Measurements from ENCODE around the gene OR52L1. TPM values are rescaled to one million over a fixed set of nuclear protein-coding genes. Genes with fewer than 3 reads are reported as not detected.
A peak's percentile ranks its signal among the peaks of the same experiment; 100 is the strongest.

Gene OR52L1
- polyA plus RNA-seq (2013) = not detected in 2 replicates

DNA sequence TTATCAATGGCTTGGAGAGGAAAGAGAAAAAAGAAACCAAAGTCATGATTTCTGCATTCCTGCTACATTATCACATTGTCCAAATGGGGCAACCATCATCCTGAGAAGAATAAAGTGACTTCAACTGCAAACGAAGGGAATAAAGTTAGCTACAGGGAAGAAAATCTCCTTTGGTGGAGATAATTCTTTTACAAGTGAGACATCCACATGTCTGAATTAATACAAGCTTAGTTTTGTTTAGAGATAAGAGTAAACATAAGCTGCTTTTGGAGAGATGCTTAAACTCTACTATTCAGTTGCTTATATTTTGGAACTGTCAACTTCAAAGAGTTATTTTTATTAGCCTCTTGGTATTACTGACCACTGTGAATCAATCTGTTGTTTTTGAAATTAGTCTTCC, at the start of gene OR52L1:
TSS of gene OR52L1 (minus strand) at position 101 of the 400 bp plus-strand sequence. CDS start at position 46, 55 bp downstream.
- Histone ChIP-seq H3K9me3 (ENCODE audit: insufficient read depth, low read depth, low read length) (peaks cover 5% of the 10 kb centered on the region), H2AFZ (ENCODE audit: insufficient read depth, low read length, poor library complexity) (no peak within 1 kb of the TSS), H4K12ac (ENCODE audit: low read depth, low read length) (no peak within 1 kb of the TSS), H3K27ac (ENCODE audit: low read depth, low read length) (no peak within 1 kb of the TSS), H3K79me1 (ENCODE audit: low read length) (no peaks in the 10 kb centered on the region), H3K4me3 (ENCODE audit: low read depth, low read length) (no peak within 1 kb of the TSS), H3K79me2 (ENCODE audit: control insufficient read depth, insufficient read depth, low read length, poor library complexity) (no peaks in the 10 kb centered on the region), H2BK12ac (ENCODE audit: low read length) (no peak within 1 kb of the TSS), H2BK5ac (ENCODE audit: low read depth, low read length, poor library complexity) (no peak within 1 kb of the TSS), H2BK120ac (ENCODE audit: insufficient read depth, low read length, poor library complexity) (no peak within 1 kb of the TSS), H3K18ac (ENCODE audit: low read length) (no peak within 1 kb of the TSS), H4K8ac (ENCODE audit: low read depth, low read length) (no peak within 1 kb of the TSS), H3K4me2 (ENCODE audit: low read length) (no peak within 1 kb of the TSS), H3K9ac (ENCODE audit: low read length) (no peak within 1 kb of the TSS), H3K4ac (ENCODE audit: low read depth, low read length) (no peak within 1 kb of the TSS), H3K36me3 (ENCODE audit: control insufficient read depth in 1 of 2, insufficient read depth in 2 of 2, low read length in 2 of 2) (no peaks in the 10 kb centered on the region), H3K4me1 (ENCODE audit: control insufficient read depth in 1 of 2, insufficient read depth in 2 of 2, low read length in 2 of 2) (no peaks in the 10 kb centered on the region), H4K91ac (ENCODE audit: low read depth, low read length) (no peak within 1 kb of the TSS), H3K23ac (ENCODE audit: low read length) (no peak within 1 kb of the TSS), H3K14ac (ENCODE audit: low read length) (no peak within 1 kb of the TSS), H2AK5ac (ENCODE audit: low read length) (no peak within 1 kb of the TSS), H3K27me3 (ENCODE audit: insufficient read depth, low read length) (no peaks in the 10 kb centered on the region)
- WGBS (ENCODE audit: extremely low coverage, insufficient coverage, insufficient read length) = no CpG with 5 or more reads among the region's 1 CpG
- no peak for DNase-seq

DNA sequence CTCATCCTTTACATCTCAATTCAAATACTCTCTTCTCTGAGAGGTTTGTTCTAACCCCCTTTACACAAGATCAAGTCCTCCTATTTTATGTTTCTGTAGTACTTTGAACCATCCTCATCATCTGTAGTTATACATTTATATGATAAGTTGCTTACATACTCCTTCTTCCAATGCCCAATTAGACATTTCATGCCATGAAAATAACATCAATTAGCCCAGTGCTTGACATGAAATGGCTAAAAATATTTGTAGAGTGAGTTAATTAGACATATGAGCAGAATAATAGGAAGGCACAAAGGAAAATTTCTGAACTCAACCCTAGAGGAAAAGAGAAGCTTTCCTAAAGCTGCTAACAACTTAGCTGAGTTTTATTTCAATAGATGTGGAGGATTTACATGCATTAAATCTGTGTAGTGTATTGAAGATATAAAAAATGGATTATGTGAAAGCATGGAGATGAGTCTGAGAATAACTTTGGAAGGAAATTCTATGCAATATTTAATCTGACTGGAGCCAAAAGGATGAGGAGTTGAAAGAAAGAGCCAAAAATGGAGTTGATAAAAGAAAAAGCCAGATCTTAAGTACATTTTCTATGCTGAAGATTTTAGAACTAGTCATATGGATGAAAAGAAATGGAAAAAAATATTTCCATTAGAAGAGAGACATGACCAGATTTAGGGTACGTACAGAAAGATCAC, 44.1 kb upstream of the OR52L1 start, which contains the start of gene OR56A1:
TSS of gene OR56A1 (minus strand) at position 51 of the 698 bp plus-strand sequence. CDS start 3,066 bp downstream, outside the sequence.
- Histone ChIP-seq H3K9me3 (ENCODE audit: insufficient read depth, low read depth, low read length) (no peaks in the 10 kb centered on the region), H2BK5ac (ENCODE audit: low read depth, low read length, poor library complexity) (no peak within 1 kb of the TSS), H2BK12ac (ENCODE audit: low read length) (no peak within 1 kb of the TSS), H2BK120ac (ENCODE audit: insufficient read depth, low read length, poor library complexity) (no peak within 1 kb of the TSS), H4K12ac (ENCODE audit: low read depth, low read length) (no peak within 1 kb of the TSS), H3K4me3 (ENCODE audit: low read depth, low read length) (no peak within 1 kb of the TSS), H3K4me2 (ENCODE audit: low read length) (no peak within 1 kb of the TSS), H3K79me2 (ENCODE audit: control insufficient read depth, insufficient read depth, low read length, poor library complexity) (no peaks in the 10 kb centered on the region), H3K9ac (ENCODE audit: low read length) (no peak within 1 kb of the TSS), H2AFZ (ENCODE audit: insufficient read depth, low read length, poor library complexity) (no peak within 1 kb of the TSS), H3K18ac (ENCODE audit: low read length) (no peak within 1 kb of the TSS), H3K4me1 (ENCODE audit: control insufficient read depth in 1 of 2, insufficient read depth in 2 of 2, low read length in 2 of 2) (no peaks in the 10 kb centered on the region), H4K91ac (ENCODE audit: low read depth, low read length) (no peak within 1 kb of the TSS), H3K36me3 (ENCODE audit: control insufficient read depth in 1 of 2, insufficient read depth in 2 of 2, low read length in 2 of 2) (no peaks in the 10 kb centered on the region), H3K14ac (ENCODE audit: low read length) (no peak within 1 kb of the TSS), H3K4ac (ENCODE audit: low read depth, low read length) (no peak within 1 kb of the TSS), H3K27me3 (ENCODE audit: insufficient read depth, low read length) (no peaks in the 10 kb centered on the region), H3K79me1 (ENCODE audit: low read length) (no peaks in the 10 kb centered on the region), H2AK5ac (ENCODE audit: low read length) (no peak within 1 kb of the TSS), H3K27ac (ENCODE audit: low read depth, low read length) (no peak within 1 kb of the TSS), H3K23ac (ENCODE audit: low read length) (no peak within 1 kb of the TSS), H4K8ac (ENCODE audit: low read depth, low read length) (no peak within 1 kb of the TSS)
- no peak for DNase-seq
- no CpG with 5 or more reads among the region's 1 CpG for WGBS (ENCODE audit: extremely low coverage, insufficient coverage, insufficient read length)

DNA sequence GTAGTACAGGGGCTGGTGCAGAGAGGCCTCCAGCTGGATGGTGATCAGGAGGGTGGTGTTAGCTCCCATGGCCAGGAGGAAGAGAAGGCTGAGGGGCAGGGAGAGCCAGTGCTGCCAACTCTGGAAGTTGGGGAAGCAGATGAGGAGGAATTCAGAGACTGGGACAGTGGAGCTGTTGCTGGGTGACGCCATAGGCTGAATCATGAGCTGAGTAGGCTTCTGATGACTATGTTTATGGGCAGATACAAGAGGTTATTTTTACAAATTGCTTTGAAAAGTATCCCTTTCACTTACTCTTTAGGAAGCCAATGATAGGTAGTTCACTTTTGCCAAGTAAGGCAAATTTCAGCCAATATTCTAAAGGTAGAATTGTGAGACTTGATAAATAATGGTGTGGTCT, 40.7 kb upstream of the OR52L1 start:
- Histone ChIP-seq H3K79me2 (ENCODE audit: control insufficient read depth, insufficient read depth, low read length, poor library complexity) (no peaks in the 10 kb centered on the region), H2AK5ac (ENCODE audit: low read length) (no peak overlapping the region), H3K36me3 (ENCODE audit: control insufficient read depth in 1 of 2, insufficient read depth in 2 of 2, low read length in 2 of 2) (no peaks in the 10 kb centered on the region), H3K27me3 (ENCODE audit: insufficient read depth, low read length) (no peaks in the 10 kb centered on the region), H3K4ac (ENCODE audit: low read depth, low read length) (no peak overlapping the region), H4K12ac (ENCODE audit: low read depth, low read length) (no peak overlapping the region), H2BK5ac (ENCODE audit: low read depth, low read length, poor library complexity) (no peak overlapping the region), H2BK12ac (ENCODE audit: low read length) (no peak overlapping the region), H3K79me1 (ENCODE audit: low read length) (no peaks in the 10 kb centered on the region), H3K9ac (ENCODE audit: low read length) (no peak overlapping the region), H3K9me3 (ENCODE audit: insufficient read depth, low read depth, low read length) (no peaks in the 10 kb centered on the region), H3K4me3 (ENCODE audit: low read depth, low read length) (no peak overlapping the region), H2BK120ac (ENCODE audit: insufficient read depth, low read length, poor library complexity) (no peak overlapping the region), H3K4me2 (ENCODE audit: low read length) (no peak overlapping the region), H3K23ac (ENCODE audit: low read length) (no peak overlapping the region), H4K91ac (ENCODE audit: low read depth, low read length) (no peak overlapping the region), H2AFZ (ENCODE audit: insufficient read depth, low read length, poor library complexity) (no peak overlapping the region), H3K4me1 (ENCODE audit: control insufficient read depth in 1 of 2, insufficient read depth in 2 of 2, low read length in 2 of 2) (no peaks in the 10 kb centered on the region), H4K8ac (ENCODE audit: low read depth, low read length) (no peak overlapping the region), H3K18ac (ENCODE audit: low read length) (no peak overlapping the region), H3K27ac (ENCODE audit: low read depth, low read length) (no peak overlapping the region), H3K14ac (ENCODE audit: low read length) (no peak overlapping the region)
- no CpG with 5 or more reads among the region's 1 CpG for WGBS (ENCODE audit: extremely low coverage, insufficient coverage, insufficient read length)
- no peak for DNase-seq

DNA sequence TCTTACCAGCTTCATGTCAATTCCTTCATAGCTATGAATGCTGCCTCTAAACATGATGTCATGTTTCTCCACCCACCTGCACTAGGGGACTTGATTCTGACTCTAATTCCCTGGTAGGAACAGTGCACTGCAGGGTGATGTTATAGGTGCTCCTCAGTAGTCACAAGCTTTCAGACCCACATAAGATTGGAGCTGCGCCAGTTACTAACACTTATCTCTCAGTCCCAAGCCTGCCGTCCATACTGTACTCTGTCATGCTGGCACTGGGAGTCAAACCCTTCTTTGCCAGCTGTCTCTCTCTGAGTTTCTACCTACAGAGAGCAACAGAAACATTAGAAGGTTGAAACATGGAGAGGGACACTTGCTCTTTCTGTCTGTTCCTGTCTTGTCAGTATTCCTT, 38.3 kb upstream of the OR52L1 start:
- H2AK5ac ChIP-seq (ENCODE audit: low read length) = no peak overlapping the region
- WGBS (ENCODE audit: extremely low coverage, insufficient coverage, insufficient read length) = no CpG with 5 or more reads among the region's 2 CpGs
- no peak overlapping the region for H3K27ac ChIP-seq (ENCODE audit: low read depth, low read length)

More for the DNA sequence above, 38.3 kb upstream of the OR52L1 start:
- H3K23ac ChIP-seq (ENCODE audit: low read length) = peak overlapping the region; percentile 63
- H4K91ac ChIP-seq (ENCODE audit: low read depth, low read length) = no peak overlapping the region
- H3K4ac ChIP-seq (ENCODE audit: low read depth, low read length) = no peak overlapping the region
- H3K4me2 ChIP-seq (ENCODE audit: low read length) = no peak overlapping the region
- no peaks in the 10 kb centered on the region for H3K79me1 ChIP-seq (ENCODE audit: low read length)
- H3K4me1 ChIP-seq (ENCODE audit: control insufficient read depth in 1 of 2, insufficient read depth in 2 of 2, low read length in 2 of 2) = no peaks in the 10 kb centered on the region
- no peak overlapping the region for H2BK5ac ChIP-seq (ENCODE audit: low read depth, low read length, poor library complexity)
- no peak overlapping the region for H3K9ac ChIP-seq (ENCODE audit: low read length)
- no peak overlapping the region for H3K14ac ChIP-seq (ENCODE audit: low read length)
- no peak for DNase-seq
- no peaks in the 10 kb centered on the region for H3K9me3 ChIP-seq (ENCODE audit: insufficient read depth, low read depth, low read length)
- no peak overlapping the region for H2BK12ac ChIP-seq (ENCODE audit: low read length)
- no peak overlapping the region for H4K8ac ChIP-seq (ENCODE audit: low read depth, low read length)
- H2BK120ac ChIP-seq (ENCODE audit: insufficient read depth, low read length, poor library complexity) = no peak overlapping the region
- no peak overlapping the region for H2AFZ ChIP-seq (ENCODE audit: insufficient read depth, low read length, poor library complexity)
- H3K18ac ChIP-seq (ENCODE audit: low read length) = no peak overlapping the region
- H3K4me3 ChIP-seq (ENCODE audit: low read depth, low read length) = no peak overlapping the region
- H3K36me3 ChIP-seq (ENCODE audit: control insufficient read depth in 1 of 2, insufficient read depth in 2 of 2, low read length in 2 of 2) = no peaks in the 10 kb centered on the region
- H4K12ac ChIP-seq (ENCODE audit: low read depth, low read length) = no peak overlapping the region
- no peaks in the 10 kb centered on the region for H3K27me3 ChIP-seq (ENCODE audit: insufficient read depth, low read length)
- H3K79me2 ChIP-seq (ENCODE audit: control insufficient read depth, insufficient read depth, low read length, poor library complexity) = no peaks in the 10 kb centered on the region
